DOHH2 (cell line): Measurements from ENCODE around the gene PRR16.

Source experiments
- H3F3A ChIP-seq: fragments of 200-600 bp; sonication (generic), shearing (Covaris generic); 2 replicates; pipeline ENCODE4 v1.6.0; 2016; ENCODE audit warnings: antibody characterized with exemption, mild to moderate bottlenecking; ENCODE audit not compliant: control insufficient read depth, insufficient read depth
- H3K27ac ChIP-seq: fragments of 200-600 bp; sonication (generic); 2 replicates; pipeline ENCODE4 v1.5.1; 2014; ENCODE audit warnings: low read depth, mild to moderate bottlenecking, low read length, moderate library complexity
- H3K27me3 ChIP-seq: fragments of 200-600 bp; sonication (generic); 2 replicates; pipeline ENCODE4 v1.6.1; 2014; ENCODE audit warnings: mild to moderate bottlenecking, low read length, mixed read lengths; ENCODE audit not compliant: control insufficient read depth
- H3K36me3 ChIP-seq: fragments of 200-600 bp; sonication (generic); 2 replicates; pipeline ENCODE4 v1.6.1; 2014; ENCODE audit warnings: mild to moderate bottlenecking, low read length, moderate library complexity, mixed read lengths; ENCODE audit not compliant: control insufficient read depth
- H3K4me1 ChIP-seq: fragments of 200-600 bp; sonication (generic); 2 replicates; pipeline ENCODE4 v1.6.1; 2014; ENCODE audit warnings: mild to moderate bottlenecking, low read length, mixed read lengths; ENCODE audit not compliant: control insufficient read depth
- H3K4me2 ChIP-seq: fragments of 200-600 bp; sonication (generic); 2 replicates; pipeline ENCODE4 v1.6.0; 2014; ENCODE audit warnings: mild to moderate bottlenecking, low read length, moderate library complexity
- H3K4me3 ChIP-seq: fragments of 200-600 bp; sonication (generic); 2 replicates; pipeline ENCODE4 v1.5.1; 2014; ENCODE audit warnings: mild to moderate bottlenecking, low read length, mixed read lengths
- H3K79me2 ChIP-seq: fragments of 200-600 bp; sonication (generic); 2 replicates; pipeline ENCODE4 v1.6.1; 2014; ENCODE audit warnings: mild to moderate bottlenecking, low read length, mixed read lengths; ENCODE audit not compliant: control insufficient read depth
- H3K9me2 ChIP-seq: fragments of 200-600 bp; sonication (generic); replicated peaks from 2 replicates; pipeline ENCODE4 v1.6.1; 2014; ENCODE audit warnings: mild to moderate bottlenecking, low read length, mixed read lengths; ENCODE audit not compliant: control insufficient read depth
- H3K9me3 ChIP-seq: fragments of 200-600 bp; sonication (generic); 2 replicates; pipeline ENCODE4 v1.6.1; 2014; ENCODE audit warnings: antibody characterized with exemption, low read length, mixed read lengths; ENCODE audit not compliant: control insufficient read depth, insufficient read depth
- H4K20me1 ChIP-seq: fragments of 200-600 bp; sonication (generic); 2 replicates; pipeline ENCODE4 v1.6.0; 2014; ENCODE audit warnings: low read depth, mild to moderate bottlenecking, antibody characterized with exemption, low read length, moderate library complexity; ENCODE audit not compliant: control insufficient read depth, insufficient read depth
- EZH2phosphoT487 ChIP-seq: fragments of 200-600 bp; sonication (generic); IDR thresholded peaks from 2 replicates; pipeline ENCODE4 v1.6.1; 2017; ENCODE audit warnings: borderline replicate concordance, mild to moderate bottlenecking, antibody characterized with exemption, low read length, moderate library complexity, mixed read lengths
- TF ChIP-seq, protein P1 (sequence below): fragments of 200-600 bp; sonication (generic); IDR thresholded peaks from one replicate; pipeline ENCODE4 v1.5.1; 2014; ENCODE audit warnings: antibody characterized with exemption, mild to moderate bottlenecking, low read depth, low read length; ENCODE audit not compliant: poor library complexity, severe bottlenecking

PRR16 gene

DNA sequence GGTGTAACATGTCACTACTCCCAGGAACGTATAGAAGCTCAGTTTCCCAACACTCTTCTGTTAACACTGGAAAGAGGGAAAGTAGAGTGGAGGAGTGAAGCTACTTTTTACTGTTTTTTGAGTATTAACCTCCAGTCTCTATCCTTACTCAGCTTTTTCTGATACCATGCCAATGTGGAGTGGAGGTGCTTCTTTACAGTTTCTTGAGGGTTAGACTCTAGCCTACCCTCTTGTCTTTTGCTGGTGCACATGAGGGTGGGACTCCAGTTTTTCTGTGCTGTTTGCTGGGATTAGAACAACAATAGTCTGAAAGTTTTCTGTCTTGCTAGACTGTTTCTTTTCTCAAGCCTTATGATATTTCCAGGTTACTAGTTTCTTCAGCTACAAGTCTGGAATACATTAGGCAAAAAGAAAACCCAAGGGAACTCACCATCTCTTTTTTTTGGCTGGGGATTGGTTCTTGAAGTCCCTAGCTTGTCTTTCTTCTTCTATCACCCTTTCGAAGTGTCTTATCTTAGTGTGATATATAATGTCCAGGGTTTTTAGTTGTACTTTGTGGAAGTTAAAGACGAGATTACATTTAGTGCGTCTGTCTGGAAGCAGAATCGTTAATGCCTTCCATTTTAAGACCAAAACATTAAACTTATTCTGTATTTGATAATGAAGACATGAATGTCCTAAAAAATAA lies 35.9 kb downstream of the PRR16 start:
- Histone ChIP-seq H3K79me2 (no peaks in the 10 kb centered on the region), H3K9me3 (no peaks in the 10 kb centered on the region), H3K27ac (no peak overlapping the region), H3F3A (no peaks in the 10 kb centered on the region), H3K4me1 (no peaks in the 10 kb centered on the region), H3K27me3 (no peaks in the 10 kb centered on the region), H3K36me3 (no peaks in the 10 kb centered on the region), H4K20me1 (no peaks in the 10 kb centered on the region), H3K4me2 (no peak overlapping the region), H3K9me2 (no peaks in the 10 kb centered on the region), H3K4me3 (no peak overlapping the region)
- TF ChIP-seq EZH2phosphoT487 = no peak
- TF ChIP-seq, protein P1, sequence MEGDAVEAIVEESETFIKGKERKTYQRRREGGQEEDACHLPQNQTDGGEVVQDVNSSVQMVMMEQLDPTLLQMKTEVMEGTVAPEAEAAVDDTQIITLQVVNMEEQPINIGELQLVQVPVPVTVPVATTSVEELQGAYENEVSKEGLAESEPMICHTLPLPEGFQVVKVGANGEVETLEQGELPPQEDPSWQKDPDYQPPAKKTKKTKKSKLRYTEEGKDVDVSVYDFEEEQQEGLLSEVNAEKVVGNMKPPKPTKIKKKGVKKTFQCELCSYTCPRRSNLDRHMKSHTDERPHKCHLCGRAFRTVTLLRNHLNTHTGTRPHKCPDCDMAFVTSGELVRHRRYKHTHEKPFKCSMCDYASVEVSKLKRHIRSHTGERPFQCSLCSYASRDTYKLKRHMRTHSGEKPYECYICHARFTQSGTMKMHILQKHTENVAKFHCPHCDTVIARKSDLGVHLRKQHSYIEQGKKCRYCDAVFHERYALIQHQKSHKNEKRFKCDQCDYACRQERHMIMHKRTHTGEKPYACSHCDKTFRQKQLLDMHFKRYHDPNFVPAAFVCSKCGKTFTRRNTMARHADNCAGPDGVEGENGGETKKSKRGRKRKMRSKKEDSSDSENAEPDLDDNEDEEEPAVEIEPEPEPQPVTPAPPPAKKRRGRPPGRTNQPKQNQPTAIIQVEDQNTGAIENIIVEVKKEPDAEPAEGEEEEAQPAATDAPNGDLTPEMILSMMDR = no peak

DNA sequence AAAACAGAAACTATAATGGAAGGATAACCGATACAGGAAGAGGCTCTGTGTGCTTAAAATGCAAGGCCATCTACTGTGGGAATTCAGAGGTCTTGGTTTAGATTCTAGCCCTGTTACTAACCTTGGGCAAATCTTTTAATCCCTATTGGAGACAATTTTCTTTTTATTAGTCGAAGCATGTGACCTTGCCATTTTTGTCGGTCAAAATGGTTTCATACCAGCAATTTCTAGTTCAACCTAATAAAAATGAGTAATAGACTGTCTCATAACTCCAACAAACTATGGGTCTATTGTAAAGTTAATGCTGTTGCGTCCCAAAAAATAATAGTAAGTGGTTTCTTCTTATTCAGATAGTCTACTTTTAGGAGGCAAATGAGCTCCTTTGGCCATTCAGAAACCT lies 38.4 kb downstream of the PRR16 start:
- Histone ChIP-seq H3K36me3 (no peaks in the 10 kb centered on the region), H3K4me2 (no peak overlapping the region), H3K4me1 (no peaks in the 10 kb centered on the region), H3K27me3 (no peaks in the 10 kb centered on the region), H3K9me3 (no peaks in the 10 kb centered on the region), H3K9me2 (no peaks in the 10 kb centered on the region), H3K4me3 (no peak overlapping the region), H4K20me1 (no peaks in the 10 kb centered on the region), H3F3A (no peaks in the 10 kb centered on the region), H3K79me2 (no peaks in the 10 kb centered on the region), H3K27ac (no peak overlapping the region)
- TF ChIP-seq EZH2phosphoT487 = no peak
- TF ChIP-seq, protein P1 = no peak

DNA sequence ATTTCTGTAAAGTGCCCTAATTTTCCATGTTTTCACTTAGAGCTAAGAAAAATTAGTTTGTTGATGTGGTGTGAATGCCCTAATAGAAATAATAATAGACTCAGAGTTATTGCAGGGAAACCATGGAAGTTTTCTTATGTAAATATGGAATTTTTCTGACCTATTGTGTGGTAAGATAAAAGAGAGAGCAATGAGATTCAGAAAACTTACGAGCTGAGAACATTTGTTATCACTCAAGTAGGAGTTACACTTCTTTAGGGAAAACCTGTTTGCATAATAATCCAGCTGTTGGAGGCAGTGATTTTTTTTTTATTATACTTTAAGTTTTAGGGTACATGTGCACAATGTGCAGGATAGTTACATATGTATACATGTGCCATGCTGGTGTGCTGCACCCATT lies 39.2 kb downstream of the PRR16 start:
- Histone ChIP-seq H3F3A (no peaks in the 10 kb centered on the region), H3K27ac (no peak overlapping the region), H3K4me1 (no peaks in the 10 kb centered on the region), H3K79me2 (no peaks in the 10 kb centered on the region), H3K4me3 (no peak overlapping the region), H3K9me2 (no peaks in the 10 kb centered on the region), H4K20me1 (no peaks in the 10 kb centered on the region), H3K9me3 (no peaks in the 10 kb centered on the region), H3K27me3 (no peaks in the 10 kb centered on the region), H3K36me3 (no peaks in the 10 kb centered on the region), H3K4me2 (no peak overlapping the region)
- TF ChIP-seq, protein P1 = no peak
- TF ChIP-seq EZH2phosphoT487 = no peak
